CD4-positive, alpha-beta T cell treated with Interleukin-21 for 1 hour (primary cell): ENCODE data around the gene SKIC2.
"Not testable (repeated sequence)": the region's sequence is repeated elsewhere in the genome, so short reads cannot be mapped to it uniquely, and the experiment has no call there.

ENCODE experiments used
- DNase-seq: peaks from one replicate; pipeline ENCODE4 v3.0.0-alpha.2; 2020

Gene SKIC2

GRCh38 chr6:31958741-31959739 is at the start of gene SKIC2, which contains the start of gene NELFE:
SKIC2 (plus strand) TSS chr6:31959175; CDS start chr6:31959193, 18 bp downstream.
NELFE (minus strand) TSS chr6:31958971; CDS start chr6:31958446, 525 bp downstream.
- DNase-seq, result peak; percentile 99

- not testable (repeated sequence) for DNase-seq
These were observed 49.7 kb upstream of the SKIC2 start for GRCh38 chr6:31909298-31909697.

- DNase-seq, result no peak
These were observed 47.0 kb upstream of the SKIC2 start for GRCh38 chr6:31911826-31912585.

GRCh38 chr6:31915351-31915750 is 43.6 kb upstream of the SKIC2 start:
- no peak for DNase-seq

- no peak for DNase-seq
These were observed 43.2 kb upstream of the SKIC2 start for GRCh38 chr6:31915756-31916155.

- no peak for DNase-seq
These were observed 40.8 kb upstream of the SKIC2 start for GRCh38 chr6:31918069-31918720.

- no peak for DNase-seq
These were observed 39.2 kb upstream of the SKIC2 start for GRCh38 chr6:31919624-31920303.

- DNase-seq, result no peak
These were observed 38.2 kb upstream of the SKIC2 start for GRCh38 chr6:31920811-31921210.

- DNase-seq, result peak; percentile 32
These were observed 36.0 kb upstream of the SKIC2 start for GRCh38 chr6:31922942-31923341.

GRCh38 chr6:31927242-31927862 is 31.6 kb upstream of the SKIC2 start, which contains the start of gene C2:
C2 (plus strand) TSS chr6:31927717; CDS start chr6:31927753, 36 bp downstream.
- DNase-seq, result no peak

- DNase-seq, result no peak
These were observed 30.9 kb upstream of the SKIC2 start for GRCh38 chr6:31927863-31928671.

- no peak for DNase-seq
These were observed 30.4 kb upstream of the SKIC2 start for GRCh38 chr6:31928672-31928939.

GRCh38 chr6:31930962-31931361 is 28.0 kb upstream of the SKIC2 start:
- DNase-seq, result no peak

- DNase-seq, result not testable (repeated sequence)
These were observed 26.8 kb upstream of the SKIC2 start for GRCh38 chr6:31932137-31932536.

GRCh38 chr6:31933537-31933936 is 25.4 kb upstream of the SKIC2 start:
- no peak for DNase-seq

GRCh38 chr6:31935021-31935420 is 24.0 kb upstream of the SKIC2 start:
- DNase-seq, result no peak

- DNase-seq, result no peak
These were observed 23.2 kb upstream of the SKIC2 start for GRCh38 chr6:31935823-31936222.

- no peak for DNase-seq
These were observed 18.7 kb upstream of the SKIC2 start for GRCh38 chr6:31940256-31940664.

GRCh38 chr6:31943742-31944141 is 15.2 kb upstream of the SKIC2 start:
- DNase-seq, result no peak

GRCh38 chr6:31945154-31945506 is 13.8 kb upstream of the SKIC2 start:
- no peak for DNase-seq
